ENCODE measurements around the gene PCSK4. TPM values are rescaled to one million over a fixed set of nuclear protein-coding genes. Genes with fewer than 3 reads are reported as not detected.

Gene PCSK4
- total RNA-seq, 1 donor from 2014 or later, result 5.4 TPM

GRCh38 chr19:1524287-1524971, 34.3 kb upstream of the PCSK4 start:
- peaks cover 36% of the 10 kb centered on the region for H3K4me1 ChIP-seq
- intact Hi-C loops (cut with DNase I), result no loop called here
- H3K9me3 ChIP-seq, result no peaks in the 10 kb centered on the region
- peak overlapping the region; percentile 88 for H3K27ac ChIP-seq
- H3K36me3 ChIP-seq, result no peaks in the 10 kb centered on the region
- peak overlapping the region; percentile 40 to 59 for H3K4me3 ChIP-seq
- no peaks in the 10 kb centered on the region for H3K27me3 ChIP-seq
- TF ChIP-seq CTCF (IDR thresholded peaks at IDR 0.05) (no peak), POLR2A (IDR thresholded peaks at IDR 0.05) (no peak), POLR2AphosphoS5 (IDR thresholded peaks at IDR 0.05; ENCODE audit: insufficient read depth in 1 of 2, low read depth in 1 of 2) (no peak)
- no peak for DNase-seq (ENCODE audit: extremely low spot score in 2 of 2)

GRCh38 chr19:1523412-1524286, 33.5 kb upstream of the PCSK4 start, which contains the start of gene PLK5:
Gene PLK5, plus strand, starts transcription at chr19:1524077. Its CDS starts 2,920 bp downstream, at chr19:1526997.
- intact Hi-C loops (cut with DNase I), result no loop called here
- peak within 1 kb of the TSS; percentile 88 for H3K27ac ChIP-seq
- H3K4me3 ChIP-seq, result peak within 1 kb of the TSS; percentile 40 to 59
- H3K4me1 ChIP-seq, result peaks cover 36% of the 10 kb centered on the region
- no peaks in the 10 kb centered on the region for H3K27me3 ChIP-seq
- no peak for DNase-seq (ENCODE audit: extremely low spot score in 2 of 2)
- H3K9me3 ChIP-seq, result no peaks in the 10 kb centered on the region
- no peaks in the 10 kb centered on the region for H3K36me3 ChIP-seq
- TF ChIP-seq POLR2A (IDR thresholded peaks at IDR 0.05) (peak in 1 of 2 donors; percentile 62), POLR2AphosphoS5 (IDR thresholded peaks at IDR 0.05; ENCODE audit: insufficient read depth in 1 of 2, low read depth in 1 of 2) (no peak), CTCF (IDR thresholded peaks at IDR 0.05) (no peak)

- no peaks in the 10 kb centered on the region for H3K9me3 ChIP-seq
- peaks cover 36% of the 10 kb centered on the region for H3K4me1 ChIP-seq
- DNase-seq (ENCODE audit: extremely low spot score in 2 of 2), result no peak
- intact Hi-C loops (cut with DNase I), result no loop called here
- peak overlapping the region; percentile 88 for H3K27ac ChIP-seq
- no peaks in the 10 kb centered on the region for H3K27me3 ChIP-seq
- TF ChIP-seq CTCF (IDR thresholded peaks at IDR 0.05), result no peak
- no peak for TF ChIP-seq POLR2A (IDR thresholded peaks at IDR 0.05)
- TF ChIP-seq POLR2AphosphoS5 (IDR thresholded peaks at IDR 0.05; ENCODE audit: insufficient read depth in 1 of 2, low read depth in 1 of 2), result no peak
- H3K36me3 ChIP-seq, result no peaks in the 10 kb centered on the region
- H3K4me3 ChIP-seq, result no peak overlapping the region
Observed at GRCh38 chr19:1522838-1523237, 32.7 kb upstream of the PCSK4 start.

- no peak for TF ChIP-seq POLR2A (IDR thresholded peaks at IDR 0.05)
- no peak for TF ChIP-seq POLR2AphosphoS5 (IDR thresholded peaks at IDR 0.05; ENCODE audit: insufficient read depth in 1 of 2, low read depth in 1 of 2)
- no peak for TF ChIP-seq CTCF (IDR thresholded peaks at IDR 0.05)
- no peak overlapping the region for H3K4me3 ChIP-seq
- no peaks in the 10 kb centered on the region for H3K36me3 ChIP-seq
- no peaks in the 10 kb centered on the region for H3K9me3 ChIP-seq
- H3K27ac ChIP-seq, result peak overlapping the region; percentile 88
- H3K27me3 ChIP-seq, result no peaks in the 10 kb centered on the region
- peaks cover 36% of the 10 kb centered on the region for H3K4me1 ChIP-seq
- no peak for DNase-seq (ENCODE audit: extremely low spot score in 2 of 2)
- intact Hi-C loops (cut with DNase I), result no loop called here
Observed at GRCh38 chr19:1522061-1522460, 31.9 kb upstream of the PCSK4 start.

All from vagina (tissue), 2 donors.